Activated T-helper 1 cell treated with anti-CD3 and anti-CD28 coated beads, Interleukin-2, amount 50 U/mL, for 16 hours (primary cell): ENCODE results near the gene HNRNPH2.

Experiments
- DNase-seq, 2 donors: peaks; one replicate each; pipeline ENCODE4 v3.0.0-alpha.2; 2020; ENCODE audit warnings: low read depth in 1 of 2, low spot score in 1 of 2

HNRNPH2 gene

GRCh38 chrX:101450961-101451360 is 42.9 kb downstream of the HNRNPH2 start:
- DNase-seq = no peak

- no peak for DNase-seq
Observed at GRCh38 chrX:101452056-101452455, 44.0 kb downstream of the HNRNPH2 start.

GRCh38 chrX:101460669-101461068 is 52.6 kb downstream of the HNRNPH2 start:
- DNase-seq = no peak

GRCh38 chrX:101462892-101463291 is 54.9 kb downstream of the HNRNPH2 start:
- DNase-seq = no peak
